Kidney epithelial cell (primary cell): ENCODE data around the gene CRABP1. TPM values are rescaled to one million over a fixed set of nuclear protein-coding genes. Genes with fewer than 3 reads are reported as not detected.
"Not testable (repeated sequence)": the region's sequence is repeated elsewhere in the genome, so short reads cannot be mapped to it uniquely, and the experiment has no call there.

ENCODE experiments used
- DNase-seq: peaks from one replicate; pipeline ENCODE4 v3.0.0-alpha.2; 2010; ENCODE audit warnings: low read depth
- H3K27me3 ChIP-seq: 2 replicates; pipeline ENCODE4 v1.6.0; 2011; ENCODE audit warnings: low read length; ENCODE audit not compliant: control insufficient read depth, insufficient read depth
- H3K36me3 ChIP-seq: 2 replicates; pipeline ENCODE4 v1.5.1; 2011; ENCODE audit warnings: low read length; ENCODE audit not compliant: control insufficient read depth, insufficient read depth
- H3K4me3 ChIP-seq: 2 replicates; pipeline ENCODE4 v1.5.1; 2011; ENCODE audit warnings: low read depth, mild to moderate bottlenecking, control low read depth, low read length
- CTCF ChIP-seq: IDR thresholded peaks from 2 replicates; pipeline ENCODE4 v1.5.1; 2011; ENCODE audit warnings: mild to moderate bottlenecking, moderate library complexity, low read length, control low read depth, inconsistent platforms; ENCODE audit not compliant: insufficient read depth, poor library complexity, severe bottlenecking
- total RNA-seq: library from RNA; depleted of rRNA; stranded (reverse); fragments of >200 nt; gene quantifications from 2 replicates; pipeline ENCODE4 v1.2.3, GENCODE V29; 2015

The CRABP1 gene
- total RNA-seq, 1 donor from 2014 or later: not detected

DNA sequence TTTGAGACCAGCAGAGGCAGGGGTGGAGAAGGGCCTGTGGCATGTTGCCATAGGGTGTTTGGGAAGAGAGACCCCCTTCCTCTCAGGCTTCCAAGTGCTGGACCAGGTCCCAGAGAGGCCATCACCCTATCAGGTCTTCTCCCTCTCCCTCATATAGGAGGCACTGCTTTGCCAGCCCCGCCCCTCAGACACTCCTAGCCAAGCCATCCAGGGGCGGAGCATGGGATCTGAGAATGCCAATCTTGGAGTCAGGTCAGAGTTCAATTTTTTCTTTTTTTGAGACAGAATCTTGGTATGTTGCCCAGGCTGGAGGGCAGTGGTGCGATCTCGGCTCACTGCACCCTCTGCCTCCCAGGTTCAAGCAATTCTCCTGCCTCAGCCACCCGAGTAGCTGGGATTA lies 32.7 kb downstream of the CRABP1 start:
- no peak for DNase-seq
- no peaks in the 10 kb centered on the region for H3K27me3 ChIP-seq
- H3K36me3 ChIP-seq: no peaks in the 10 kb centered on the region
- TF ChIP-seq CTCF: no peak
- no peak overlapping the region for H3K4me3 ChIP-seq

GRCh38 chr15:78374436-78375393 lies 34.6 kb downstream of the CRABP1 start:
- no peak for TF ChIP-seq CTCF
- no peak for DNase-seq
- no peaks in the 10 kb centered on the region for H3K27me3 ChIP-seq
- no peaks in the 10 kb centered on the region for H3K36me3 ChIP-seq
- H3K4me3 ChIP-seq: no peak overlapping the region

GRCh38 chr15:78380143-78380542 lies 40.0 kb downstream of the CRABP1 start:
- H3K27me3 ChIP-seq, H3K4me3 ChIP-seq, DNase-seq, H3K36me3 ChIP-seq: not testable (repeated sequence)

- H3K36me3 ChIP-seq: no peaks in the 10 kb centered on the region
- H3K4me3 ChIP-seq: no peak overlapping the region
- TF ChIP-seq CTCF: no peak
- no peak for DNase-seq
- peaks cover 4% of the 10 kb centered on the region for H3K27me3 ChIP-seq
Observed at GRCh38 chr15:78382114-78382880, 42.1 kb downstream of the CRABP1 start.

- H3K27me3 ChIP-seq: peaks cover 8% of the 10 kb centered on the region
- DNase-seq: no peak
- no peak overlapping the region for H3K4me3 ChIP-seq
- no peaks in the 10 kb centered on the region for H3K36me3 ChIP-seq
- no peak for TF ChIP-seq CTCF
Observed at GRCh38 chr15:78384651-78385050, 44.5 kb downstream of the CRABP1 start.
